Lower leg skin (tissue), 3 donors: ENCODE data around the gene CATSPER1.

Experiments used
- POLR2A ChIP-seq, 2 donors: fragments of 450-650 bp; IDR thresholded peaks; one replicate each; pipeline ENCODE4 v1.6.1; 2016 to 2017; ENCODE audit warnings: antibody characterized with exemption in 2 of 2, mild to moderate bottlenecking in 1 of 2, moderate library complexity in 1 of 2
- TF ChIP-seq, protein P1 (sequence below), 3 donors: fragments of 450-650 bp; IDR thresholded peaks; one replicate each; pipeline ENCODE4 v1.5.1; 2016; ENCODE audit warnings: antibody characterized with exemption in 3 of 3, mild to moderate bottlenecking in 3 of 3, moderate library complexity in 2 of 3

- TF ChIP-seq, protein P1, sequence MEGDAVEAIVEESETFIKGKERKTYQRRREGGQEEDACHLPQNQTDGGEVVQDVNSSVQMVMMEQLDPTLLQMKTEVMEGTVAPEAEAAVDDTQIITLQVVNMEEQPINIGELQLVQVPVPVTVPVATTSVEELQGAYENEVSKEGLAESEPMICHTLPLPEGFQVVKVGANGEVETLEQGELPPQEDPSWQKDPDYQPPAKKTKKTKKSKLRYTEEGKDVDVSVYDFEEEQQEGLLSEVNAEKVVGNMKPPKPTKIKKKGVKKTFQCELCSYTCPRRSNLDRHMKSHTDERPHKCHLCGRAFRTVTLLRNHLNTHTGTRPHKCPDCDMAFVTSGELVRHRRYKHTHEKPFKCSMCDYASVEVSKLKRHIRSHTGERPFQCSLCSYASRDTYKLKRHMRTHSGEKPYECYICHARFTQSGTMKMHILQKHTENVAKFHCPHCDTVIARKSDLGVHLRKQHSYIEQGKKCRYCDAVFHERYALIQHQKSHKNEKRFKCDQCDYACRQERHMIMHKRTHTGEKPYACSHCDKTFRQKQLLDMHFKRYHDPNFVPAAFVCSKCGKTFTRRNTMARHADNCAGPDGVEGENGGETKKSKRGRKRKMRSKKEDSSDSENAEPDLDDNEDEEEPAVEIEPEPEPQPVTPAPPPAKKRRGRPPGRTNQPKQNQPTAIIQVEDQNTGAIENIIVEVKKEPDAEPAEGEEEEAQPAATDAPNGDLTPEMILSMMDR (IDR thresholded peaks at IDR 0.05): no peak
- TF ChIP-seq POLR2A (IDR thresholded peaks at IDR 0.05): no peak
Observed at GRCh38 chr11:65981101-65981740, 45.1 kb downstream of the CATSPER1 start.
